GM19395 (cell line): Measurements from ENCODE around the gene TMEM200C.
"Not testable (repeated sequence)": the region's sequence is repeated elsewhere in the genome, so short reads cannot be mapped to it uniquely, and the experiment has no call there.

Experiments
- ATAC-seq: cut with Tn5 transposase; IDR thresholded peaks from one replicate; pipeline ENCODE4 v1.9.1; 2021; ENCODE audit warnings: mild to moderate bottlenecking, moderate library complexity; ENCODE audit not compliant: unreplicated experiment

The TMEM200C gene

GRCh38 chr18:5892823-5893431, 2.4 kb downstream of the TMEM200C start:
- ATAC-seq, result no peak

- ATAC-seq, result no peak
These were observed 3.5 kb downstream of the TMEM200C start for GRCh38 chr18:5891854-5892215.

GRCh38 chr18:5891184-5891853, 4.0 kb downstream of the TMEM200C start:
- ATAC-seq, result no peak

- peak; percentile 79 for ATAC-seq
These were observed 4.8 kb downstream of the TMEM200C start for GRCh38 chr18:5890331-5891183.

- ATAC-seq, result no peak
These were observed 10.0 kb downstream of the TMEM200C start for GRCh38 chr18:5885361-5885760.

GRCh38 chr18:5884375-5884774, 10.9 kb downstream of the TMEM200C start:
- ATAC-seq, result peak; percentile 80

- ATAC-seq, result no peak
These were observed 15.8 kb downstream of the TMEM200C start for GRCh38 chr18:5879479-5879882.

- no peak for ATAC-seq
These were observed 18.4 kb downstream of the TMEM200C start for GRCh38 chr18:5876891-5877290.

GRCh38 chr18:5874336-5874735, 21.0 kb downstream of the TMEM200C start:
- no peak for ATAC-seq

- ATAC-seq, result no peak
These were observed 22.4 kb downstream of the TMEM200C start for GRCh38 chr18:5872886-5873285.

GRCh38 chr18:5871426-5871825, 23.9 kb downstream of the TMEM200C start:
- ATAC-seq, result no peak

GRCh38 chr18:5868218-5868854, 27.0 kb downstream of the TMEM200C start:
- peak; percentile 91 for ATAC-seq

GRCh38 chr18:5865521-5865920, 29.8 kb downstream of the TMEM200C start:
- no peak for ATAC-seq

GRCh38 chr18:5862127-5862526, 33.2 kb downstream of the TMEM200C start:
- ATAC-seq, result not testable (repeated sequence)

- no peak for ATAC-seq
These were observed 38.1 kb downstream of the TMEM200C start for GRCh38 chr18:5857180-5857579.

GRCh38 chr18:5853253-5853652, 42.1 kb downstream of the TMEM200C start:
- no peak for ATAC-seq

- ATAC-seq, result no peak
These were observed 43.3 kb downstream of the TMEM200C start for GRCh38 chr18:5851998-5852397.

- ATAC-seq, result no peak
These were observed 52.7 kb downstream of the TMEM200C start for GRCh38 chr18:5842653-5843052.

- no peak for ATAC-seq
These were observed 53.8 kb downstream of the TMEM200C start for GRCh38 chr18:5841518-5841917.

- ATAC-seq, result no peak
These were observed 54.8 kb downstream of the TMEM200C start for GRCh38 chr18:5840547-5840946.

GRCh38 chr18:5840025-5840424, 55.3 kb downstream of the TMEM200C start:
- no peak for ATAC-seq
